Hepatocyte (in vitro differentiated cells): ENCODE measurements around the gene ADAMTS9.
"Not testable (repeated sequence)": the region's sequence is repeated elsewhere in the genome, so short reads cannot be mapped to it uniquely, and the experiment has no call there.

Source experiments
- EZH2 ChIP-seq: fragments of 200-600 bp; sonication (generic); IDR thresholded peaks from 2 replicates; pipeline ENCODE4 v1.6.1; 2016; ENCODE audit warnings: antibody characterized with exemption, mild to moderate bottlenecking, borderline replicate concordance
- TF ChIP-seq, protein P1 (sequence below): fragments of 200-600 bp; sonication (generic); IDR thresholded peaks from 2 replicates; pipeline ENCODE4 v1.5.1; 2016; ENCODE audit warnings: antibody characterized with exemption, mild to moderate bottlenecking; ENCODE audit not compliant: poor library complexity

DNA sequence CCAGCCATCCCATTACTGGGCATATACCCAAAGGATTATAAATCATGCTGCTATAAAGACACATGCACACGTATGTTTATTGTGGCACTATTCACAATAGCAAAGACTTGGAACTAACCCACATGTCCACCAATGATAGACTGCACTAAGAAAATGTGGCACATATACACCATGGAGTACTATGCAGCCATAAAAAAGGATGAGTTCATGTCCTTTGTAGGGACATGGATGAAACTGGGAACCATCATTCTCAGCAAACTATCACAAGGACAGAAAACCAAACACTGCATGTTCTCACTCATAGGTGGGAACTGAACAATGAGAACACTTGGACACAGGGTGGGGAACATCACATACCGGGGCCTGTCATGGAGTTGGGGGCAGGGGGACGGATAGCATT, 142.6 kb downstream of the ADAMTS9 start:
- TF ChIP-seq, protein P1, sequence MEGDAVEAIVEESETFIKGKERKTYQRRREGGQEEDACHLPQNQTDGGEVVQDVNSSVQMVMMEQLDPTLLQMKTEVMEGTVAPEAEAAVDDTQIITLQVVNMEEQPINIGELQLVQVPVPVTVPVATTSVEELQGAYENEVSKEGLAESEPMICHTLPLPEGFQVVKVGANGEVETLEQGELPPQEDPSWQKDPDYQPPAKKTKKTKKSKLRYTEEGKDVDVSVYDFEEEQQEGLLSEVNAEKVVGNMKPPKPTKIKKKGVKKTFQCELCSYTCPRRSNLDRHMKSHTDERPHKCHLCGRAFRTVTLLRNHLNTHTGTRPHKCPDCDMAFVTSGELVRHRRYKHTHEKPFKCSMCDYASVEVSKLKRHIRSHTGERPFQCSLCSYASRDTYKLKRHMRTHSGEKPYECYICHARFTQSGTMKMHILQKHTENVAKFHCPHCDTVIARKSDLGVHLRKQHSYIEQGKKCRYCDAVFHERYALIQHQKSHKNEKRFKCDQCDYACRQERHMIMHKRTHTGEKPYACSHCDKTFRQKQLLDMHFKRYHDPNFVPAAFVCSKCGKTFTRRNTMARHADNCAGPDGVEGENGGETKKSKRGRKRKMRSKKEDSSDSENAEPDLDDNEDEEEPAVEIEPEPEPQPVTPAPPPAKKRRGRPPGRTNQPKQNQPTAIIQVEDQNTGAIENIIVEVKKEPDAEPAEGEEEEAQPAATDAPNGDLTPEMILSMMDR: not testable (repeated sequence)
- not testable (repeated sequence) for TF ChIP-seq EZH2
